DMS53 treated with DMSO at 0.1 percent for 48 hours (cell line): ENCODE measurements around the gene SHPK.

Source experiments
- DNase-seq: peaks from one replicate; lab custom pipeline; 2025; ENCODE audit not compliant: unreplicated experiment; lab: John Stamatoyannopoulos, UW

Gene SHPK, protein sequence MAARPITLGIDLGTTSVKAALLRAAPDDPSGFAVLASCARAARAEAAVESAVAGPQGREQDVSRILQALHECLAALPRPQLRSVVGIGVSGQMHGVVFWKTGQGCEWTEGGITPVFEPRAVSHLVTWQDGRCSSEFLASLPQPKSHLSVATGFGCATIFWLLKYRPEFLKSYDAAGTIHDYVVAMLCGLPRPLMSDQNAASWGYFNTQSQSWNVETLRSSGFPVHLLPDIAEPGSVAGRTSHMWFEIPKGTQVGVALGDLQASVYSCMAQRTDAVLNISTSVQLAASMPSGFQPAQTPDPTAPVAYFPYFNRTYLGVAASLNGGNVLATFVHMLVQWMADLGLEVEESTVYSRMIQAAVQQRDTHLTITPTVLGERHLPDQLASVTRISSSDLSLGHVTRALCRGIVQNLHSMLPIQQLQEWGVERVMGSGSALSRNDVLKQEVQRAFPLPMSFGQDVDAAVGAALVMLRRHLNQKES

DNA sequence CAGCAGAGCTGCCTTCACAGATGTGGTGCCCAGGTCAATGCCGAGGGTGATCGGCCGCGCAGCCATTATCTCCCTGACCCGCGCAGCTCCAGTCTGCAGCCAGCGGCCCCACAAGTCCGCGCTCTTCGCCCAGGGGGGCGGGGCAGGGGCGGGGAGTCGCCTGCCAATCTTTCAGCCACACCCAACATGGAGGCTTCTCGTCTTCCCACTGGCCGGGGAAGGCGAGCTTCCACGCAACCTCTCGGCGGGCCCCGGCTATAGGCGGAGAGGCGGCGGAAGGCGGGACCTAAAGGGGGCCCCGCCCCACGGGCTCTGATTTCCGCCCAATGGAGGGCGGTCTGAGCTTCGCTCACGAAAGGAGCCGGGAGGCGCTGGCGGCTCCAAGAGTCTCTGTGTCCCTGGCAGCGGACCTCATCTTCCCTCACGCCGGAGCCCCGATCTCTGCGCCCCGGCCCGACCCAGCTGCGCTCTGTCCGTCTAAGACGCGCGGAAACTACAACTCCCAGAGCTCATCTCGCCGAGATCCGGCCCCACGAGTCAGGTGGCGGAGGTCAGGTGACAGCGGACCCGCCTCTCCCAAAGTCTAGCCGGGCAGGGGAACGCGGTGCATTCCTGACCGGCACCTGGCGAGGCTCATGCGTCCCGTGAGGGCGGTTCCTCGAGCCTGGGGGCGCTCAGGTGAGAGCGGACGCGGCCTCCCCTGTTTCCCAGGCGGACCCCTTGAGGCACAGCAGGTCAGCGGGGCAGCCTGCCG is at the start of gene SHPK, which contains the start of gene CTNS:
TSS of gene SHPK (minus strand) at position 97 of the 754 bp plus-strand sequence. CDS start at position 66, 31 bp downstream.
TSS of gene CTNS (plus strand) at position 607 of the 754 bp plus-strand sequence. CDS start 3,447 bp downstream, outside the sequence.
- DNase-seq = peak; percentile 86

DNA sequence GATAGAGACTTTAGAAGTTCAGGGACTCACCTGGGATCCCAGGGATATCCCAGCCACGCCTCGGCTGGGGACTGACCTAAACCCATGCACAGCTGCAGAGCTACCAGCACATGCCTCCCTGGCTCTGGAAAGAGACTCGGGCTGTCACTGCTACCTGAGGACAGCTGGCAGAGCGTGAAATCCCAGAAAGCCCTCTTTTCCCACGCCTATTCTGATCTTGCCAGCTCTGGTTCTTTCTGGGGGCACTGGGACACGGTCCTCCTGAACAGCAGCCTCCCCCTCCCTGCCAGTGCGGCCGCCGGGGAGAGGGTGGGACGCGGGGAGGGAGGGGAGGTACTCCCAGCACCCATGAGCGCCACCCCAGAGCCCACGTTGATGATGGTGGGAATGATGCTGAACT is 49.1 kb upstream of the SHPK start:
- DNase-seq = no peak

GRCh38 chr17:3683054-3683511 is 47.0 kb upstream of the SHPK start:
- DNase-seq = no peak

GRCh38 chr17:3682033-3682432 is 46.0 kb upstream of the SHPK start:
- DNase-seq = no peak

- DNase-seq = no peak
Observed at GRCh38 chr17:3681565-3681964, 45.5 kb upstream of the SHPK start.

DNA sequence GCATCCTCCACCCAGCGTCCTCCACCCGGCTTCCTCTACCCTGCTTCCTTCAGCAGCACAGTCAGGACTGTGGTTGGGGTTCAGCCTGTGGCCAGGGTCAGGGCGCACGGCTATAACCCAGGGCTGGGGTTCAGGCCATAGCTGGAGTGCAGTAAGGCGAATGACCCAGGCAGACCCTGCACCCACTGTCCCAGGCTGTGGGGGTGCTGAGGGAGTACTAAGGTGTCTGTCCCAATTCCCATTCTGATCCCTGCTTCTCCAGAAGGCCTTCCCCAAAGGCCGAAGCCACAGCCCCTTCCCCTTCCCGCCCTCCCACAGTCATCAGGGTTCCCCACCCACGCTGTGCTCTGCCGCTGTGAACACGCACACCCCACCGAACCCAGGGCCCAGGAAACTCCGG is 45.0 kb upstream of the SHPK start:
- DNase-seq = no peak

DNA sequence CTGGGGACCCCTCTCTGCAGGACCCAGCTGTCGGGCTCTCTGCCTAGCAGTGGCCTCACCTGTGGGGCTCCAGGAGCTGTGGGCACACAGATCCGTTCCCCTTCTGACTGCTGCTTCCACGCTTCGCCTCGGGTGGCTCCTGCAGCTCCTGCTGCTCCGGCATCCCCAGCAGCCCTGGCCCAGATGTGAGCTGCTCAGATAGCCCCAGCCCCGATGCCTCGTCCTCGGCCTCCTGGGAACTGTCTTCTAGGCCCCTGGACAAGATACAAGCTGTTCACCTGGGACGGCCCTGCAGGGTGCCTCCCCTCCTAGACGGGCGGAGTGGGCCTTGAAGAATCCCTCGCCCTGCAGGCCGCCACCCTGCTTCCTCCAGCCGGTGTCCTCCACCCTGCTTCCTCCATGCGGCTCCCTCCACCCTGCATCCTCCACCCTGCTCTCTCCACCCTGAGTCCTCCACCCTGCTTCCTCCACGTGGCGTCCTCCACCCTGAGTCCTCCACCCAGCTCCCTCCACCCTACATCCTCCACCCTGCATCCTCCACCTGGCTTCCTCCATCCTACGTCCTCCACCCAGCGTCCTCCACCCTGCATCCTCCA is 43.6 kb upstream of the SHPK start:
- DNase-seq = no peak

DNA sequence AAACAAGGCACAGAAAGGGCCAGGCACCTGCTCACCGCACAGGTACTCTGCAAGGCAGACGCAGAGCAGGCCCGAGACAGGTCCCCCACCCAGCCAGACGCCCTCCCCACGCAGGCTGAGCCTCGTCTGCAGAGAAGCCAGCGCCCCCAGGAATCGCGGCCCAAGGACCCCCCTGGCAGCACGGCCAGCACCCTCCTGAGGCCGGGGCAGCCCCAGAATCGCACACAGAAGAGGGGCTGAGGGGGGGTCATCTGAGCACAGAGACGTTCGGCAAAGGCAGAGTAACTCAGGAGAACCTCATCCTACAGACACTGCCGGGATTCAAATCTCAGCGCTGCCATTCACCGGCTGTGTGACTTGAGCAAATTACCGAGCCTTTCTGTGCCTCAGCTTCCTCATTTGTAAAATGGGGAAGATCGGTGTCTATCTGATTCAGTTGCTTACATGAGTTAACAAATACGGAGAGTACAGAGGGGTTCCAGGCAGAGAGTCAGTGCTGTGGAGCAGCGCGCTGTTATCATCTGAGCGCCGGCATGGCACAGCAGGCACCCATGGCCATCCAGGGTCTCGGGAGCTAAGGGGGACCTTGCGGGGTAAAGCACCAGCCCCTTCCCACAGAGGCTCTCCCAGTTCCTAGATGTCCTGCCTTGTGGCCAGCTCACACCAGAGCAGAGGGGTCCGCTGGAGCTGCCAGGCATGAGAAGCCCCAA is 42.9 kb upstream of the SHPK start:
- no peak for DNase-seq

GRCh38 chr17:3678095-3678820 is 42.2 kb upstream of the SHPK start:
- DNase-seq = no peak

- DNase-seq = no peak
Observed at GRCh38 chr17:3675886-3676285, 39.8 kb upstream of the SHPK start.

DNA sequence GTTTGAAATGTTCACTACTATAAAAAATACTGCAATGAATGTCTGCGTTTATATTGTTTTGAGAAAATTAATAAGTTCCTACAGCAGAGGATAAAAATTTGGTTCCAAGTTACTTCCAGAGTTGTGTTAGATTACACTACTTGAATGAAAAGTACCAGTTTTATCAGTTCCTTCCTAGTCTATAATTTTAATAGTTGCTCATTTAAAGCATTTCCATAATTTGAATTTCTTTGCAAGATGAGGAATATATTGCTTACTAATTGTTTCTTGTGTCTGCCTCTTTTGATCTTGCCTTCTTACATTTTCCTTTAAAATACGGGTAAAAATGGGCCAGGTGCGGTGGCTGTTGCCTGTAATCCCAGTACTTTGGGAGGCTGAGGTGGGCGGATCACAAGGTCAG is 36.5 kb upstream of the SHPK start:
- no peak for DNase-seq

DNA sequence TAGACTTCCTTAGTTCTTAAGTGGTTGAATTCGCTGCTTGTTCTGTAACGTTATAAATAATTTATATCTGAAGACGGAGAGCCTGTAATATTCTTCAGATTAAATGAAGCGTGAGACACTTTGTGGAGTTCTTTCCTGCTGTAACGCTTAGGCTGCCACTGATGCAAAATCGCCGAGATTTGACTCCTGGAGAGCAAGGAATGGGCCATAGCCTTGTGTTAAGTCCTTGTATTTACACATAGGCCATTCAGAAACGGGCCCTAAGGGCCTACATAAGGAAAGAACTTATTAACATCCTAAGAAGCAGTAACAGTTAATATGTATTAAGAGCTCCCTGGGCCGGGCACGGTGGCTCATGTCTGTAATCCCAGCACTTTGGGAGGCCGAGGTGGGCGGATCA is 33.5 kb upstream of the SHPK start:
- DNase-seq = no peak

DNA sequence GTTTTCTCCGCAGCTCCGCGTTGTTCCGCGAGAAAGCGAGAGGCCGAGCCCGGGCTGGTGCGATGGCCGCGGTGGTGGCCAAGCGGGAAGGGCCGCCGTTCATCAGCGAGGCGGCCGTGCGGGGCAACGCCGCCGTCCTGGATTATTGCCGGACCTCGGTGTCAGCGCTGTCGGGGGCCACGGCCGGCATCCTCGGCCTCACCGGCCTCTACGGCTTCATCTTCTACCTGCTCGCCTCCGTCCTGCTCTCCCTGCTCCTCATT is 33.0 kb upstream of the SHPK start:
- DNase-seq = no peak

- peak; percentile 91 for DNase-seq
Observed at GRCh38 chr17:3668279-3669084, 32.4 kb upstream of the SHPK start, which contains the start of the genes EMC6 and TAX1BP3. Gene EMC6 (plus strand): TSS chr17:3668812. CDS start chr17:3669147, 335 bp downstream. Gene TAX1BP3 (minus strand): TSS chr17:3668578. CDS start chr17:3668526, 52 bp downstream.

DNA sequence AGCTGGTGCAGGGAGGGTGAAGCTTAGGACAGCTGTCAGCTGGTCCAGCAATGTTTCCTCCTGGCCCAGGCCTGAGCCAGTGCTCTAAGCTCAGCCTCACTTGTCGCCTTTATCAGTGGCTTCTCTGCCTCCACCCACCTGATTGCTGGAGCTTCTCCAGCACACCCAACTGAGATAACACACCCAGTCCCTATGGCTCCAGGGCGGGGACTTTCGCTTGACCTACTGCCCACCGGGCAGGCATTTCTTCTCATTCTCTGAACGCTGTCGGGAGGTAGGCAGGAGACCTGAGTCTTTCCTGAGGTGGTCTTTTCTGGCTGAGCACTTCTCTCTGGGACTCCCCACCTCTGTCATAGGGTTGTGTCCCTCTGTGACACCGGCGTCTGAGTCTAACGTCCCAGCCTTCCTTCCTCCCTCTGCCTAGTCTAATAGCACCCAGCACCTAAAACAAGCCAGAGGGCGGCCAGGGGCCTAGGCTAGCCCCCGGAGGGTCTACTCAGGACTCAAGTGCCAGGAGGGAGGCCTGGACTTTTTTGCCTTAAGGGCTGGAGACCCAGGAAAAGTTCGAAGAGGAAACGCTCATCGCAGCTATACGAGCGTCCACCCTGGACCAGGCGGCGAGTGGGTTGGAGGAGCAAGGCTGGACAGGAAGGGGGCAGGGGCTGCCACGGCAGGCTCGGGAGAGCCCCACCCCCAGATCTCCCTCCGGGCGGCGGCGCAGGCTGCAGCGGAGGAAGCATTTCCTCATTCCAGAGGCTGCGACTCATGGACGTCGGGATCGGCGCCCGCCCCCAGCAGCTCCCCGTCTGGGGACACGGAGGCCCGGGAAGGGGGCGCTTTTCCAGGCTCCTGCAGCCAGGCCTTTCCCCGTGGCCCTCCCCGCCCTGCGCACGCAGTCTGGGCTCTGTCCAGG is 31.6 kb upstream of the SHPK start:
- peak; percentile 31 for DNase-seq

DNA sequence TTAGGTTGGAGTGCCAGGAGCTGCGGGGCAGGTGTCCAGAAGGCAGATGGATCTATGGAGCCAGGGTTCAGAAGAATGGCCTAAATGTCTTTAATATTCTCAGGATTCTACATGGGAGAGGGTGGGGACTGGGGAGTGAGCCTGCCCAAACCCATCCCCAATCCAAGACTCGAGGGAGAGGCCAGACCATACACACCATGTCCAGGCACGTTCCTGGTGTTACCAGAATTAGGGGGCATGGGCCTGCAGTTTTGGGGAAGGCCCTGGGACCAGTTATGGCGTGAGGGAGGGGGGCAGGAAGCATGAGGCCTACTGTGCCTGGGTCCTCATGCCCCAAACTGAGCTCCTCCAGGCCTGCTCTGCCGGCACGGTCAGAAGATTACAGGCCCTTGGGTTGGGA is 30.5 kb upstream of the SHPK start:
- DNase-seq = no peak

DNA sequence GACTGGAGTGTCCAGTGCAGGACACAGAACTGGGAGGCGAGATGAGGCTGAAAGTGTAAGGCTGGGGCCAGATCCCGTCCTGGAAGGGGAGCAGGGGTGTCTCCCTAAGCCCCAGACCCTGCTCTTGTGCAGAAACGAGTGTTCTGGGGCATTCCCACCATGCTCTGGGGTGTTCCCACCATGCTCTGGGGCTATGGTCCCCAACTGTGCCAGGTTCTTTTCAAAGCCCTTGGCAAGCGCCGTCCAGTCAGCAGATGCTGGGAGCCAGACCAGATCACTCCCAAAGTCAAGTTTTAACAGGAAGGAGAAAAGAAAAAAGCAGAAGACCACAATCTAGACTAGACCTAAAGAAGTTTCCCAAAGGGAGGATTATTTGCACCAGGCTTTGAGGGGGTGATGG is 29.8 kb upstream of the SHPK start:
- no peak for DNase-seq
